Muscle layer of colon (tissue), 2 donors: Measurements from ENCODE around the gene RPA1.

Experiments used
- H3K27ac ChIP-seq: one replicate; pipeline ENCODE4 v1.7.0; 2013; ENCODE audit warnings: low read depth, mild to moderate bottlenecking, low read length, moderate library complexity
- H3K27me3 ChIP-seq, 2 donors: one replicate each; pipeline ENCODE4 v1.7.0; 2013; ENCODE audit warnings: low read length in 2 of 2, mild to moderate bottlenecking in 2 of 2; ENCODE audit not compliant: insufficient read depth in 2 of 2, control insufficient read depth in 1 of 2
- H3K36me3 ChIP-seq: one replicate; pipeline ENCODE4 v1.7.0; 2013; ENCODE audit warnings: mild to moderate bottlenecking, low read length; ENCODE audit not compliant: insufficient read depth
- H3K4me1 ChIP-seq: one replicate; pipeline ENCODE4 v1.7.0; 2013; ENCODE audit warnings: mild to moderate bottlenecking, low read length; ENCODE audit not compliant: insufficient read depth
- H3K4me3 ChIP-seq, 2 donors: one replicate each; pipeline ENCODE4 v1.7.0; 2013; ENCODE audit warnings: low read length in 2 of 2, low read depth in 1 of 2, mild to moderate bottlenecking in 1 of 2, moderate library complexity in 1 of 2
- H3K9ac ChIP-seq: one replicate; pipeline ENCODE4 v1.7.0; 2013; ENCODE audit warnings: low read length
- H3K9me3 ChIP-seq: one replicate; pipeline ENCODE4 v1.7.0; 2013; ENCODE audit warnings: mild to moderate bottlenecking, low read length
- donor health status: abdominal sarcoma.
- donor health status: Adenocarcinoma of cecum.

The RPA1 gene

GRCh38 chr17:1915889-1916288 is 86.1 kb downstream of the RPA1 start:
- Histone ChIP-seq H3K27me3 (peaks cover 0 to 24% of the 10 kb centered on the region in 2 donors), H3K27ac (no peak overlapping the region), H3K4me3 (no peak overlapping the region), H3K36me3 (no peaks in the 10 kb centered on the region), H3K4me1 (no peaks in the 10 kb centered on the region), H3K9me3 (no peaks in the 10 kb centered on the region), H3K9ac (no peak overlapping the region)

GRCh38 chr17:1916316-1916715 is 86.5 kb downstream of the RPA1 start:
- Histone ChIP-seq H3K4me3 (no peak overlapping the region), H3K36me3 (no peaks in the 10 kb centered on the region), H3K9ac (no peak overlapping the region), H3K27ac (no peak overlapping the region), H3K4me1 (no peaks in the 10 kb centered on the region), H3K27me3 (peaks cover 0 to 24% of the 10 kb centered on the region in 2 donors), H3K9me3 (no peaks in the 10 kb centered on the region)

- H3K9me3 ChIP-seq: no peaks in the 10 kb centered on the region
- H3K4me1 ChIP-seq: no peaks in the 10 kb centered on the region
- H3K9ac ChIP-seq: no peak overlapping the region
- H3K36me3 ChIP-seq: no peaks in the 10 kb centered on the region
- H3K4me3 ChIP-seq: no peak overlapping the region
- H3K27ac ChIP-seq: no peak overlapping the region
- peaks cover 0 to 17% of the 10 kb centered on the region in 2 donors for H3K27me3 ChIP-seq
Measured at GRCh38 chr17:1916963-1917715, 87.3 kb downstream of the RPA1 start.

- Histone ChIP-seq H3K9ac (no peak overlapping the region), H3K4me1 (no peaks in the 10 kb centered on the region)
Measured at GRCh38 chr17:1918346-1919162, 88.7 kb downstream of the RPA1 start.

GRCh38 chr17:1919201-1919600 is 89.4 kb downstream of the RPA1 start:
- no peak overlapping the region for H3K9ac ChIP-seq
- H3K4me1 ChIP-seq: no peaks in the 10 kb centered on the region
- no peaks in the 10 kb centered on the region for H3K9me3 ChIP-seq
- no peak overlapping the region for H3K4me3 ChIP-seq
- no peak overlapping the region for H3K27ac ChIP-seq
- H3K27me3 ChIP-seq: peaks cover 0 to 12% of the 10 kb centered on the region in 2 donors
- no peaks in the 10 kb centered on the region for H3K36me3 ChIP-seq

More at GRCh38 chr17:1918346-1919162, 88.7 kb downstream of the RPA1 start:
- Histone ChIP-seq H3K9me3 (no peaks in the 10 kb centered on the region), H3K27me3 (peaks cover 0 to 12% of the 10 kb centered on the region in 2 donors), H3K27ac (no peak overlapping the region), H3K4me3 (no peak overlapping the region), H3K36me3 (no peaks in the 10 kb centered on the region)

GRCh38 chr17:1920948-1921351 is 91.1 kb downstream of the RPA1 start:
- Histone ChIP-seq H3K9me3 (no peaks in the 10 kb centered on the region), H3K27me3 (peaks cover 0 to 10% of the 10 kb centered on the region in 2 donors), H3K27ac (no peak overlapping the region)

GRCh38 chr17:1928976-1929375 is 99.2 kb downstream of the RPA1 start:
- Histone ChIP-seq H3K4me3 (no peak overlapping the region), H3K9me3 (no peaks in the 10 kb centered on the region), H3K27me3 (no peaks in the 10 kb centered on the region), H3K36me3 (no peaks in the 10 kb centered on the region), H3K27ac (no peak overlapping the region), H3K4me1 (no peaks in the 10 kb centered on the region), H3K9ac (no peak overlapping the region)

More at GRCh38 chr17:1920948-1921351, 91.1 kb downstream of the RPA1 start:
- H3K4me1 ChIP-seq: no peaks in the 10 kb centered on the region
- H3K4me3 ChIP-seq: no peak overlapping the region
- no peaks in the 10 kb centered on the region for H3K36me3 ChIP-seq
- H3K9ac ChIP-seq: no peak overlapping the region

GRCh38 chr17:1930337-1930645 is 100.5 kb downstream of the RPA1 start:
- no peak overlapping the region for H3K27ac ChIP-seq
- no peak overlapping the region for H3K9ac ChIP-seq
- no peaks in the 10 kb centered on the region for H3K9me3 ChIP-seq
- no peaks in the 10 kb centered on the region for H3K4me1 ChIP-seq
- H3K27me3 ChIP-seq: no peaks in the 10 kb centered on the region
- H3K4me3 ChIP-seq: no peak overlapping the region
- no peaks in the 10 kb centered on the region for H3K36me3 ChIP-seq

- H3K27ac ChIP-seq: no peak overlapping the region
- H3K9ac ChIP-seq: no peak overlapping the region
- no peaks in the 10 kb centered on the region for H3K9me3 ChIP-seq
- no peaks in the 10 kb centered on the region for H3K27me3 ChIP-seq
- no peaks in the 10 kb centered on the region for H3K4me1 ChIP-seq
- H3K4me3 ChIP-seq: no peak overlapping the region
- no peaks in the 10 kb centered on the region for H3K36me3 ChIP-seq
Measured at GRCh38 chr17:1931844-1932579, 102.2 kb downstream of the RPA1 start.

GRCh38 chr17:1933875-1934715 is 104.3 kb downstream of the RPA1 start:
- no peaks in the 10 kb centered on the region for H3K9me3 ChIP-seq
- H3K4me3 ChIP-seq: no peak overlapping the region
- no peak overlapping the region for H3K27ac ChIP-seq

GRCh38 chr17:1934901-1935300 is 105.1 kb downstream of the RPA1 start:
- Histone ChIP-seq H3K36me3 (no peaks in the 10 kb centered on the region), H3K27ac (no peak overlapping the region), H3K4me3 (no peak overlapping the region), H3K9ac (no peak overlapping the region), H3K27me3 (no peaks in the 10 kb centered on the region), H3K9me3 (no peaks in the 10 kb centered on the region), H3K4me1 (no peaks in the 10 kb centered on the region)

More at GRCh38 chr17:1933875-1934715, 104.3 kb downstream of the RPA1 start:
- Histone ChIP-seq H3K27me3 (no peaks in the 10 kb centered on the region), H3K9ac (no peak overlapping the region), H3K36me3 (no peaks in the 10 kb centered on the region), H3K4me1 (no peaks in the 10 kb centered on the region)
